ENCODE data around the gene MYOM3. TPM values are rescaled to one million over a fixed set of nuclear protein-coding genes. Genes with fewer than 3 reads are reported as not detected.
A peak's percentile ranks its signal among the peaks of the same experiment; 100 is the strongest.
"Not testable (repeated sequence)": the region's sequence is repeated elsewhere in the genome, so short reads cannot be mapped to it uniquely, and the experiment has no call there.

MYOM3 gene
- total and polyA plus RNA-seq, 4 donors = 0.09 to 0.55 (median 0.11) TPM

DNA sequence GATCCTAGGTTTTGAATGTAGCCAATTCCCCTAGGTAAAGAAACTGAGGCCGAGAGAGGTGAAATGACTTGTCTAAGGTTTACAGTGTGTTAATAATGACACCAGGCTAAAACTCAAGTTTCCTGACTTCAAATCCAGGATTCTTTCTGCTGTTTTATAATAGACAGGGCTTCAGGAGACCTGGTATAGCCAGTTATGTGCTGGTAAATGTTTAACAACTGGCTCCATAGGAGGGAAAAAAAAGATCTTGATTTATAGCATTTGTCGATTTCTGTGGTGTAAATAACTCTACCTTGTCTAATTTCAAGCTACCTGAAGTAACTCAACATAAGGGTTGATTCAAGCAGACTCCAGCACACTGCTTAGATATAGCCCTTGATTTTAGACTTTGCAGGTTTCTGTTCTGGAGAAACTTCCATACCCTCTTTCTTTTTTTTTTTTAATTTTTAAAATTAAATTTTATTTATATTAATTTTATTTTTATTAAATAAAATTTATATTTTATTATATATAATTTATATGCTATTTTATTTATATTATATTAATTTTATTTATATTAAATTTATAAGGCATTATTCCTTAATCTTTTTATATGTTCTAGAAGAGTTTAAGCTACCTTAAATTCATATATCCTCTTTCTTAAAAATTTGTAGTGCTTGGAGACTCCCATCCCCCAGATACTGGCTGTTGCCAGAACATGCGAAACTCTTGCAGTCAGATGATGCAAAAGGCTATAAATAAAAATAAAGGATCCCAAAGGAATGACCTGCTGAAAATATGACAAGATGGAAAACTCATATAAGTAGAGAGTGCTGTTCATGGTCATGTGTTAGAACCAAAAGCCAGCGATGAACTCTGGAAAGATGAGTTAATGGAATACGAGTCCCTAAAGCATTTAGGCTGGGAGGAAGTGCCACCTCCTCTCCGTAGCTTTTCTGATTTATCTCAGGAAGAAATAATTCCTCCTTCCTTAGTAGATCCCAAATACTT is 96.4 kb downstream of the MYOM3 start:
- Histone ChIP-seq H3K27ac (ENCODE audit: low read depth in 1 of 2, low read length in 1 of 2) (peak overlapping the region in 1 of 2 donors; percentile 94), H3K9me3 (ENCODE audit: control insufficient read depth in 4 of 4, insufficient read depth in 3 of 4, low read length in 3 of 4) (no peaks in the 10 kb centered on the region), H3K36me3 (ENCODE audit: control insufficient read depth in 4 of 4, insufficient read depth in 4 of 4, low read length in 4 of 4) (no peaks in the 10 kb centered on the region), H3K27me3 (ENCODE audit: control insufficient read depth in 3 of 3, insufficient read depth in 3 of 3, low read length in 2 of 3) (no peaks in the 10 kb centered on the region), H3K9ac (ENCODE audit: insufficient read depth in 1 of 2, low read length in 2 of 2) (no peak overlapping the region), H3K4me1 (ENCODE audit: control insufficient read depth in 5 of 5, insufficient read depth in 5 of 5, low read length in 5 of 5) (peaks cover 2 to 23% (median 9%) of the 10 kb centered on the region in 5 donors), H3K4me3 (no peak overlapping the region)
- TF ChIP-seq, protein P1, sequence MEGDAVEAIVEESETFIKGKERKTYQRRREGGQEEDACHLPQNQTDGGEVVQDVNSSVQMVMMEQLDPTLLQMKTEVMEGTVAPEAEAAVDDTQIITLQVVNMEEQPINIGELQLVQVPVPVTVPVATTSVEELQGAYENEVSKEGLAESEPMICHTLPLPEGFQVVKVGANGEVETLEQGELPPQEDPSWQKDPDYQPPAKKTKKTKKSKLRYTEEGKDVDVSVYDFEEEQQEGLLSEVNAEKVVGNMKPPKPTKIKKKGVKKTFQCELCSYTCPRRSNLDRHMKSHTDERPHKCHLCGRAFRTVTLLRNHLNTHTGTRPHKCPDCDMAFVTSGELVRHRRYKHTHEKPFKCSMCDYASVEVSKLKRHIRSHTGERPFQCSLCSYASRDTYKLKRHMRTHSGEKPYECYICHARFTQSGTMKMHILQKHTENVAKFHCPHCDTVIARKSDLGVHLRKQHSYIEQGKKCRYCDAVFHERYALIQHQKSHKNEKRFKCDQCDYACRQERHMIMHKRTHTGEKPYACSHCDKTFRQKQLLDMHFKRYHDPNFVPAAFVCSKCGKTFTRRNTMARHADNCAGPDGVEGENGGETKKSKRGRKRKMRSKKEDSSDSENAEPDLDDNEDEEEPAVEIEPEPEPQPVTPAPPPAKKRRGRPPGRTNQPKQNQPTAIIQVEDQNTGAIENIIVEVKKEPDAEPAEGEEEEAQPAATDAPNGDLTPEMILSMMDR (IDR thresholded peaks at IDR 0.05; ENCODE audit: control extremely low read depth, extremely low read depth) = no peak
- ATAC-seq (ENCODE audit: insufficient read depth, low FRiP score) (no peak), DNase-seq (peak in 2 of 3 donors; percentile 46 to 69)
- 47 to 71% methylated on average over 6 of the region's 6 CpGs for WGBS, 2 donors

DNA sequence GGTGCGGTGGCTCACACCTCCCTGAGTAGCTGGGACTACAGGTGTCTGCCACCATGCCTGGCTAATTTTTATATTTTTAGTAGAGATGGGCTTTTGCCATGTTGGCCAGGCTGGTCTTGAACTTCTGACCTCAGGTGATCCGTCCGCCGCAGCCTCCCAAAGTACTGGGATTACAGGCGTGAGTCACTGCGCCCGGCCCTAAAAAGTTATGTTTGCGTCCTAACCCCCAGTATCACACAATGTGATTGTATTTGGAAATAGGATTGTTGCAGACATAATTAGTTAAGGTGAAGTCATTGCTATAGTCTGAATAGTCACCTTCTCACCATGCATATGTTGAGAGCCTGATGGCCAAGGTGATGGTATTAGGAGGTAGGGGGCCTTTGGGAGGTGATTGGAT is 99.1 kb downstream of the MYOM3 start:
- H3K36me3 ChIP-seq (ENCODE audit: control insufficient read depth in 4 of 4, insufficient read depth in 4 of 4, low read length in 4 of 4); DNase-seq: not testable (repeated sequence)
- 97 to 98% methylated on average over 8 of the region's 8 CpGs for WGBS, 2 donors

DNA sequence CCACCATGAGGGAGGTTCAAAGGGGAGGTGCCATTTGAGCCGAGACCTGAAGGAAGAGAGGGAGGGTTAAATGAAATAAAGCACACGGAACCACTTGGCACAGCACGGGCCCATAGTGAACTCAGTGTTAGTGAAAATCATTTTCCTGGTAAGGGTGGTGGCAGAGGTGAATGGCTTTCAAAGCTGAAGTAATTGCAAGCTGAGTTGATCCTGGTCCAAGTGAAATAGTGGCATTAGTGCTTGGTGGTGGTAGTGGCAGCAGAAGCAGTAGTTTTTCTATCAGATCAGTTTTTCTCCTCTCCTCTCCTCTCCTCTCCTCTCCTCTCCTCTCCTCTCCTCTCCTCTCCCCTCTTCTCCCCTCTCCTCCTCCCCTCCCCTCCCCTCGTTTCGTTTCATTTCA is 101.3 kb downstream of the MYOM3 start:
- H3K9me3 ChIP-seq (ENCODE audit: control insufficient read depth in 4 of 4, insufficient read depth in 3 of 4, low read length in 3 of 4) = peaks cover 0 to 3% (median 0%) of the 10 kb centered on the region in 4 donors
- no peaks in the 10 kb centered on the region for H3K27me3 ChIP-seq (ENCODE audit: control insufficient read depth in 3 of 3, insufficient read depth in 3 of 3, low read length in 2 of 3)
- H3K9ac ChIP-seq (ENCODE audit: insufficient read depth in 1 of 2, low read length in 2 of 2) = no peak overlapping the region
- H3K27ac ChIP-seq (ENCODE audit: low read depth in 1 of 2, low read length in 1 of 2) = peak overlapping the region in 1 of 2 donors; percentile 45
- 43 to 77% methylated on average over 3 to 4 of the region's 5 CpGs for WGBS, 2 donors
- no peaks in the 10 kb centered on the region for H3K36me3 ChIP-seq (ENCODE audit: control insufficient read depth in 4 of 4, insufficient read depth in 4 of 4, low read length in 4 of 4)
- H3K4me3 ChIP-seq = no peak overlapping the region
- no peak for ATAC-seq (ENCODE audit: insufficient read depth, low FRiP score)
- no peak for DNase-seq
- H3K4me1 ChIP-seq (ENCODE audit: control insufficient read depth in 5 of 5, insufficient read depth in 5 of 5, low read length in 5 of 5) = peaks cover 0 to 4% (median 0%) of the 10 kb centered on the region in 5 donors
- TF ChIP-seq, protein P1 (IDR thresholded peaks at IDR 0.05; ENCODE audit: control extremely low read depth, extremely low read depth) = no peak

More for the DNA sequence above, 99.1 kb downstream of the MYOM3 start:
- H3K4me1 ChIP-seq (ENCODE audit: control insufficient read depth in 5 of 5, insufficient read depth in 5 of 5, low read length in 5 of 5); ATAC-seq (ENCODE audit: insufficient read depth, low FRiP score); H3K9me3 ChIP-seq (ENCODE audit: control insufficient read depth in 4 of 4, insufficient read depth in 3 of 4, low read length in 3 of 4); H3K27ac ChIP-seq (ENCODE audit: low read depth in 1 of 2, low read length in 1 of 2); H3K9ac ChIP-seq (ENCODE audit: insufficient read depth in 1 of 2, low read length in 2 of 2); H3K27me3 ChIP-seq (ENCODE audit: control insufficient read depth in 3 of 3, insufficient read depth in 3 of 3, low read length in 2 of 3); H3K4me3 ChIP-seq: not testable (repeated sequence)

DNA sequence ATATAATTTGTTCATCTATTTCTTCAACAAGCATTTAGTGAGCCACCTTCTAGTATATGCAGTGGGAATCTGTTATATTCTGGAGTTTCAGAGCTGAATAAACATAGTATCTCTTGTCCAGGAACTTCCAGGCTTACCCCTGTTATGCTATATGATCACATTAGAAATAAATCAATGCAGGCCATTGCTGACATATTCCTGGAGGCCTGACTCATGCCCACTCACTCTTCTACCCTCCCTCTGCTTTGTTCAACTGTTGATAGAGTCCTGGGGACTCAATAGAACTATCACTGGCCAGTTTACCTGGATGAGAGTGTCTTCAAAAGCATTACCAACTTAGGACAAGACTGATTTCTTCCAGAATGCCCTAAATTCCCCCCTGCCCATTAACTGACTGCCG is 102.5 kb downstream of the MYOM3 start:
- DNase-seq = no peak
- no peaks in the 10 kb centered on the region for H3K27me3 ChIP-seq (ENCODE audit: control insufficient read depth in 3 of 3, insufficient read depth in 3 of 3, low read length in 2 of 3)
- H3K36me3 ChIP-seq (ENCODE audit: control insufficient read depth in 4 of 4, insufficient read depth in 4 of 4, low read length in 4 of 4) = no peaks in the 10 kb centered on the region
- no peak overlapping the region for H3K4me3 ChIP-seq
- H3K27ac ChIP-seq (ENCODE audit: low read depth in 1 of 2, low read length in 1 of 2) = no peak overlapping the region
- WGBS, 2 donors = 87 to 94% methylated on average over 1 of the region's 1 CpG
- peaks cover 0 to 3% (median 0%) of the 10 kb centered on the region in 4 donors for H3K9me3 ChIP-seq (ENCODE audit: control insufficient read depth in 4 of 4, insufficient read depth in 3 of 4, low read length in 3 of 4)
- no peak for ATAC-seq (ENCODE audit: insufficient read depth, low FRiP score)
- no peak overlapping the region for H3K9ac ChIP-seq (ENCODE audit: insufficient read depth in 1 of 2, low read length in 2 of 2)
- TF ChIP-seq, protein P1 (IDR thresholded peaks at IDR 0.05; ENCODE audit: control extremely low read depth, extremely low read depth) = no peak
- no peaks in the 10 kb centered on the region for H3K4me1 ChIP-seq (ENCODE audit: control insufficient read depth in 5 of 5, insufficient read depth in 5 of 5, low read length in 5 of 5)

DNA sequence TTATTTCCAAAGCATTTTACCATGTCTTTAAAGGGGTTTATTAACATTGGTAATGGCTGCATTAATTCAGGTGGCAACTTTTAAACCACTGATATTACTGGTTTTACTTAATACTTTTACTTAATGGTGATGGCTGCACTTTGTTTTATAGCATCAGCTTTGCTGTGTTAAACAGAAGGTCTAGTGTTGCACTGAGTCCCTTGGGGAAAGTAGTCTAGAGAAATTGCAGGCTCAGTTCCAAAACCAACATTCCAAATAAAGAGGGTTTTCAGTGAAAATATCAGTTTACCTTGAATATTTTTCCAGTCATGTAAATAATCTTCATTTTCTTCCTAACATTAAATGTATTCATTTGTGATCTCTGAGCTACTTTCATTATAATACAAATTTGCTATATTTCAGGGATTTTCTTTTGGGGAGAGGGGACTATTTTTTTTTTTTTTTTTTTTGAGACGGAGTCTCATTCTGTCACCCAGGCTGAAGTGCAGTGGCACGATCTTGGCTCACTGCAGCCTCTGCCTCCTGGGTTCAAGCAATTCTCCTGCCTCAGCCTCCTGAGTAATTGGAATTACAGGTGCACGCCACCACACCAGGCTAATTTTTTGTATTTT is 103.3 kb downstream of the MYOM3 start:
- H3K27ac ChIP-seq (ENCODE audit: low read depth in 1 of 2, low read length in 1 of 2); H3K4me1 ChIP-seq (ENCODE audit: control insufficient read depth in 5 of 5, insufficient read depth in 5 of 5, low read length in 5 of 5); H3K27me3 ChIP-seq (ENCODE audit: control insufficient read depth in 3 of 3, insufficient read depth in 3 of 3, low read length in 2 of 3); H3K9me3 ChIP-seq (ENCODE audit: control insufficient read depth in 4 of 4, insufficient read depth in 3 of 4, low read length in 3 of 4); H3K4me3 ChIP-seq; H3K36me3 ChIP-seq (ENCODE audit: control insufficient read depth in 4 of 4, insufficient read depth in 4 of 4, low read length in 4 of 4); H3K9ac ChIP-seq (ENCODE audit: insufficient read depth in 1 of 2, low read length in 2 of 2); ATAC-seq (ENCODE audit: insufficient read depth, low FRiP score): not testable (repeated sequence)
- 0 to 43% methylated on average over 1 to 3 of the region's 3 CpGs for WGBS, 2 donors
- DNase-seq = peak in 2 of 3 donors; percentile 35 to 59
